ENCODE results near the gene FAM169A.

Gene FAM169A

GRCh38 chr5:74903165-74903787 lies 37.1 kb upstream of the FAM169A start:
- peak; percentile 74 for DNase-seq (ENCODE audit: low spot score)
- H3K27me3 ChIP-seq (ENCODE audit: insufficient read depth, poor library complexity, severe bottlenecking), result no peaks in the 10 kb centered on the region
- H3K9me3 ChIP-seq (ENCODE audit: severe bottlenecking), result no peaks in the 10 kb centered on the region
- ATAC-seq (ENCODE audit: low read depth), result peak; percentile 100
- no peak overlapping the region for H3K4me3 ChIP-seq (ENCODE audit: severe bottlenecking)
- peak; percentile 97 for TF ChIP-seq CTCF (IDR thresholded peaks at IDR 0.05; ENCODE audit: poor library complexity, severe bottlenecking)
- no peak overlapping the region for H3K27ac ChIP-seq (ENCODE audit: poor library complexity, severe bottlenecking)
- no peaks in the 10 kb centered on the region for H3K36me3 ChIP-seq (ENCODE audit: low read depth)
- H3K4me1 ChIP-seq (ENCODE audit: insufficient read depth, poor library complexity, severe bottlenecking), result no peaks in the 10 kb centered on the region

- no peak for TF ChIP-seq CTCF (IDR thresholded peaks at IDR 0.05; ENCODE audit: poor library complexity, severe bottlenecking)
- Histone ChIP-seq H3K27ac (ENCODE audit: poor library complexity, severe bottlenecking) (no peak overlapping the region), H3K36me3 (ENCODE audit: low read depth) (no peaks in the 10 kb centered on the region), H3K4me3 (ENCODE audit: severe bottlenecking) (no peak overlapping the region), H3K27me3 (ENCODE audit: insufficient read depth, poor library complexity, severe bottlenecking) (no peaks in the 10 kb centered on the region), H3K9me3 (ENCODE audit: severe bottlenecking) (no peaks in the 10 kb centered on the region), H3K4me1 (ENCODE audit: insufficient read depth, poor library complexity, severe bottlenecking) (no peaks in the 10 kb centered on the region)
- ATAC-seq (ENCODE audit: low read depth) (no peak), DNase-seq (ENCODE audit: low spot score) (no peak)
Measured at GRCh38 chr5:74897049-74897448, 30.9 kb upstream of the FAM169A start.

DNA sequence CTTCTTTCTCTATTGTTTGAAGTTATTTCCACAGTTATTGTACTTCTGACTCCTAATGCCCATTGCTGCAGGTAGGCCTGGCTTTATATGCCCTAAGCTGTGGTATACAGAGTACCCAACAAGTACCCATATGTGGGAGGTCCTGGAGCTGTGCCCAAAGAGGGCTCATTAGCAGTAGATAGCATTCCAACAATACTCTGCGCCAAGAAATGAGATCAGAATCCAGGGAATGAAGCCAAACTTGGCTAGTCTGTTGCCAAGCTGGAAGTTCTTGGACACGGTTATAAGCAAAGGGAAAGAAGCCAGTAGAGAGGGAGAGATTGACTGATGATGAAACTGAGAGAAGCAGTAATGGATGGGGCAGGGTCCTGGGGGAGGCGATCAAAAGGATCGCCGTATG lies 29.7 kb upstream of the FAM169A start:
- no peaks in the 10 kb centered on the region for H3K9me3 ChIP-seq (ENCODE audit: severe bottlenecking)
- H3K27me3 ChIP-seq (ENCODE audit: insufficient read depth, poor library complexity, severe bottlenecking), result no peaks in the 10 kb centered on the region
- DNase-seq (ENCODE audit: low spot score), result no peak
- no peak overlapping the region for H3K27ac ChIP-seq (ENCODE audit: poor library complexity, severe bottlenecking)
- ATAC-seq (ENCODE audit: low read depth), result peak; percentile 44; the same call in 2 of the 3 replicates
- H3K4me1 ChIP-seq (ENCODE audit: insufficient read depth, poor library complexity, severe bottlenecking), result no peaks in the 10 kb centered on the region
- no peak for TF ChIP-seq CTCF (IDR thresholded peaks at IDR 0.05; ENCODE audit: poor library complexity, severe bottlenecking)
- H3K4me3 ChIP-seq (ENCODE audit: severe bottlenecking), result no peak overlapping the region
- no peaks in the 10 kb centered on the region for H3K36me3 ChIP-seq (ENCODE audit: low read depth)

DNA sequence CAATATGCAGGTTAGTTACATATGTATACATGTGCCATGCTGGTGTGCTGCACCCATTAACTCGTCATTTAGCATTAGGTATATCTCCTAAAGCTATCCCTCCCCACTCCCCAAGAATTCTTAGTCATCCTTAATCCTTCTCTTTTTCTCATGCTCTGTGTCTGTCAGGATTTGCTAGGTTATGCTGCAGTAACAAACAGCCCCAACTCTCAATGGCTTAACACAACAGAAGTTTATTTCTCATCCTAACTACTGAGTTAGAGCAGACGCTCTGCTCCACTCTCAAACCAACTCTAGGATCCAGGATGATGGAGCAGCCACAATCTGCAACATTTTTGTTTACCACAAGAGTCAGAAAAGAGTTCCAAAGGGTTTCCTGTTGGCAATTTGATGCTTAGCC lies 28.2 kb upstream of the FAM169A start:
- no peak for ATAC-seq (ENCODE audit: low read depth)
- Histone ChIP-seq H3K27me3 (ENCODE audit: insufficient read depth, poor library complexity, severe bottlenecking) (no peaks in the 10 kb centered on the region), H3K4me1 (ENCODE audit: insufficient read depth, poor library complexity, severe bottlenecking) (no peaks in the 10 kb centered on the region), H3K27ac (ENCODE audit: poor library complexity, severe bottlenecking) (no peak overlapping the region), H3K36me3 (ENCODE audit: low read depth) (no peaks in the 10 kb centered on the region), H3K9me3 (ENCODE audit: severe bottlenecking) (no peaks in the 10 kb centered on the region), H3K4me3 (ENCODE audit: severe bottlenecking) (no peak overlapping the region)
- no peak for DNase-seq (ENCODE audit: low spot score)
- no peak for TF ChIP-seq CTCF (IDR thresholded peaks at IDR 0.05; ENCODE audit: poor library complexity, severe bottlenecking)

- no peak for TF ChIP-seq CTCF (IDR thresholded peaks at IDR 0.05; ENCODE audit: poor library complexity, severe bottlenecking)
- DNase-seq (ENCODE audit: low spot score) (no peak), ATAC-seq (ENCODE audit: low read depth) (no peak)
- Histone ChIP-seq H3K9me3 (ENCODE audit: severe bottlenecking) (no peaks in the 10 kb centered on the region), H3K27me3 (ENCODE audit: insufficient read depth, poor library complexity, severe bottlenecking) (no peaks in the 10 kb centered on the region), H3K36me3 (ENCODE audit: low read depth) (no peaks in the 10 kb centered on the region), H3K4me3 (ENCODE audit: severe bottlenecking) (no peak overlapping the region), H3K27ac (ENCODE audit: poor library complexity, severe bottlenecking) (no peak overlapping the region), H3K4me1 (ENCODE audit: insufficient read depth, poor library complexity, severe bottlenecking) (no peaks in the 10 kb centered on the region)
Measured at GRCh38 chr5:74892921-74893320, 26.7 kb upstream of the FAM169A start.

Measured in RWPE2 (cell line).